Thyroid gland (tissue), 4 donors: ENCODE data around the gene PAPPA2.

ENCODE experiments used
- CTCF ChIP-seq, 6 experiments: fragments of 200-600 bp in 3 of 6; fragments of 450-650 bp in 3 of 6; sonication (generic) in 3 of 6; IDR thresholded peaks; one replicate each; pipeline ENCODE4 v1.5.1; 2016 to 2019; ENCODE audit warnings: antibody characterized with exemption in 6 of 6, mild to moderate bottlenecking in 2 of 6, inconsistent platforms in 1 of 6, moderate library complexity in 1 of 6
- POLR2A ChIP-seq, 2 donors: fragments of 450-650 bp; IDR thresholded peaks; one replicate each; pipeline ENCODE4 v1.6.1; 2017; ENCODE audit warnings: antibody characterized with exemption in 2 of 2, mild to moderate bottlenecking in 2 of 2, moderate library complexity in 1 of 2

- TF ChIP-seq CTCF (IDR thresholded peaks at IDR 0.05): no peak
- TF ChIP-seq POLR2A (IDR thresholded peaks at IDR 0.05): no peak
Measured at GRCh38 chr1:176440176-176440575, 22.8 kb upstream of the PAPPA2 start.
